ENCODE data around the gene GPRASP1.
"Not testable (repeated sequence)": the region's sequence is repeated elsewhere in the genome, so short reads cannot be mapped to it uniquely, and the experiment has no call there.

The GPRASP1 gene, protein sequence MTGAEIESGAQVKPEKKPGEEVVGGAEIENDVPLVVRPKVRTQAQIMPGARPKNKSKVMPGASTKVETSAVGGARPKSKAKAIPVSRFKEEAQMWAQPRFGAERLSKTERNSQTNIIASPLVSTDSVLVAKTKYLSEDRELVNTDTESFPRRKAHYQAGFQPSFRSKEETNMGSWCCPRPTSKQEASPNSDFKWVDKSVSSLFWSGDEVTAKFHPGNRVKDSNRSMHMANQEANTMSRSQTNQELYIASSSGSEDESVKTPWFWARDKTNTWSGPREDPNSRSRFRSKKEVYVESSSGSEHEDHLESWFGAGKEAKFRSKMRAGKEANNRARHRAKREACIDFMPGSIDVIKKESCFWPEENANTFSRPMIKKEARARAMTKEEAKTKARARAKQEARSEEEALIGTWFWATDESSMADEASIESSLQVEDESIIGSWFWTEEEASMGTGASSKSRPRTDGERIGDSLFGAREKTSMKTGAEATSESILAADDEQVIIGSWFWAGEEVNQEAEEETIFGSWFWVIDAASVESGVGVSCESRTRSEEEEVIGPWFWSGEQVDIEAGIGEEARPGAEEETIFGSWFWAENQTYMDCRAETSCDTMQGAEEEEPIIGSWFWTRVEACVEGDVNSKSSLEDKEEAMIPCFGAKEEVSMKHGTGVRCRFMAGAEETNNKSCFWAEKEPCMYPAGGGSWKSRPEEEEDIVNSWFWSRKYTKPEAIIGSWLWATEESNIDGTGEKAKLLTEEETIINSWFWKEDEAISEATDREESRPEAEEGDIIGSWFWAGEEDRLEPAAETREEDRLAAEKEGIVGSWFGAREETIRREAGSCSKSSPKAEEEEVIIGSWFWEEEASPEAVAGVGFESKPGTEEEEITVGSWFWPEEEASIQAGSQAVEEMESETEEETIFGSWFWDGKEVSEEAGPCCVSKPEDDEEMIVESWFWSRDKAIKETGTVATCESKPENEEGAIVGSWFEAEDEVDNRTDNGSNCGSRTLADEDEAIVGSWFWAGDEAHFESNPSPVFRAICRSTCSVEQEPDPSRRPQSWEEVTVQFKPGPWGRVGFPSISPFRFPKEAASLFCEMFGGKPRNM (N-terminal part only)

DNA sequence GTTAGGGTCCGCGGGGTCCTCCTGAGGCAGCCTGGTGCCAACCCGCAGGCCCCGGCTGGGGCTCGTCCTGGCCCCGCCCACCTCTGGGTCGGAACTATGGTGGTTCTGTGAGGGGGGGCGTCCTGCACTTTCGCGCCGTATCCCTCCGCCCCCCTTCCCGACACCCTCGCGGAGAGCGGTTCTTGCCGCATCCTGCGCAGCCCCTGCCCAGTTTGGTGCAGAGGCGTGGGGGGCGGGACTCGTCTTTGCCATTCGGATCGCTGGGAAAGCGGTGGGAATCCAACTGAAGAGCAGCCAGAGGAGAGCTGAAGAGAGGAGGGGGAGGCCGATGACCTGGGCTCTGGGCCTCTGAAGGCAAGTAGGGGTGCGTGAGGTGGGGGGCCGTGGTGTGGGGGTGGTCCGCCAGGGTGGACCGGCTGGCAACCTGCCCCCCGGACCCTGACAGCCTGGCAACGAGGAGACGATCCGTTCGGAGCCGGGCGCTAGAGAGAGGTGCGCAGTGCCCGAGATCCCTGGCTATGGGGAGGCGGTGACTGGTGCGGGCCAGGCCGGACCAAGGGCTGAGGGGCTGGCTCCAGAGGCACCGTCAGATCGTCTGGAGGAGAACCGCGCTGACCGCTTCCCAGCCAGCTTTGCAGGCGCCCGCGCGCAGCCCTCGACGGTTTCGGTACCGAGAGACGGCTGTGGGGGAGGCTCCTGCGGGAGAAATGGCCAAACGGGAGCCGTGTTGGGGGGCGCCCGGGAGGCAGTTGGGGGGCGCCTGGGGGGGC, at the start of gene GPRASP1:
Gene GPRASP1, plus strand, starts transcription at position 242 of the 770 bp plus-strand sequence. CDS start 2,431 bp downstream, outside the sequence.
- DNase-seq (ENCODE audit: low read depth in 2 of 3, low spot score in 2 of 3) = no peak

DNA sequence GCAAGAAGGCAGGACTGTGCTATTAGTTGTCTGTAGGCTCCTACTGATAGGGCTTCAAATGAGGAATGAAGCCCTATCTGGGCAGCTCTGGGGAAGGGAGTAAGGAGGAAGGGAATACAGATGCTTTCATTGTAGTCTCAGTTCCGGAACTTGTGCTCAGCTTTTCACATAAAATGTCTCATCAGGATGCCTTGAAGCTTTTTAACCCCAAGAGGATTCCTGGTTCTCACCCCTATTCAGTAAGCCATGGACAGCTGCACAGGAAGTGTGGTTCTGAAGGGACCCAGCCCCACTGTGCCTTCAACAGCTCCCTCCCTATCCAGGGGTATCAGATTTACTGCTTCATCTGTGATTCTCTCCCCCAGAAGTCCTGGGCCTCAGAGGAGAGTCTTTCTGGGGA, 47.0 kb upstream of the GPRASP1 start:
- no peak for DNase-seq (ENCODE audit: low read depth in 2 of 3, low spot score in 2 of 3)

DNA sequence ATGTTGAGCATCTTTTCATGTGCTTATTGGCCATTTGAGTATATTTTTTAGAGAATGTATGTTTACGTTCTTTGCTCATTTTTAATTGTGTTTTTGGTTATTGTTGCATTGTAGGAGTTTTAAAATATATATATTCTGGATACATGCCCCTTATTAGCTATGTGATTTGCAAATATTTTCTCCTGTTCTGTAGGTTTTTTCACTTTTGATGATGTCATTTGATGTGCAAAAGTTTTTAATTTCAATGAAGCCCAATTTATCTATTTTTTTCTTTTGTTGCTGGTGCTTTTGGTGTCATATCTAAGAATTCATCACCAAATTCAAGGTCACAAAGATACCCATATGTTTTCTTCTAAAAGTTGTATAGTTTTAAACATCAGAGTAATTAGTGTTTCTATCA, 45.2 kb upstream of the GPRASP1 start:
- no peak for DNase-seq (ENCODE audit: low read depth in 2 of 3, low spot score in 2 of 3)

DNA sequence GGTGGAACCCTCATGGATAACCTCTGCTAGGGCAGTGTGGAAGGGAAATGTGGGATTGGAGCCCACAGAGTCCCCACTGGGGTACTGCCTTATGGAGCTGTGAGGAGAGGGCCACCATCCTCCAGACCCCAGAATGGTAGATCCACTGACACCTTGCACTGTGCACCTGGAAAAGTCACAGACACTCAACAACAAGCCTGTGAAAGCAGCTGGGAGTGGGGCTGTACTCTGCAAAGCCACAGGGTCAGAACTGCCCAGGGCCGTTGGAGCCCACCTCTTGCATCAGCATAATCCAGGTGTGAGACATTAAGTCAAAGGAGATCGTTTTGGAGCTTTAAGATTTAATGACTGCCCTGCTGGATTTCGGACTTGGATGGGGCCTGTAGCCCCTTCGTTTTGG, 40.4 kb upstream of the GPRASP1 start:
- no peak for DNase-seq (ENCODE audit: low read depth in 2 of 3, low spot score in 2 of 3)

DNA sequence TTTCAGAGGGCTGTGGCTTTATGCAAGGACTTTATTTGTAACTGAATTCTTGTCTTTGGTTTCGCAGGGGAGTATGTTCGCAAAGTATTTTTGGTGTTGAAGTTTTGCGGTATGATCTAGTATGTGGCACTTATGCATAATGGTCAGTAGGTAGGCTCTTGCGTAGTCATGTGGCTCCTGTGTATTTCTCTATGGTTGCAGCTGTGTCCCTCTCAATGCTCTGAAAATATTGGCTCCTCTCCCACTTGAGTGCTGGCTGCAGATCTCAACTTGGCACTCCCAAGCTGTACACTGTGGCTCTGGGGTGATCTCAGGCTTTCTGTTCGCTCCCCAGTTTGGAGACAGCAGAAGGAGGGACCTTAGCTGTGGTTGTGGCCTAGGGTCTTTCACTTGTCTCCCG, 27.2 kb upstream of the GPRASP1 start:
- DNase-seq (ENCODE audit: low read depth in 2 of 3, low spot score in 2 of 3) = no peak

DNA sequence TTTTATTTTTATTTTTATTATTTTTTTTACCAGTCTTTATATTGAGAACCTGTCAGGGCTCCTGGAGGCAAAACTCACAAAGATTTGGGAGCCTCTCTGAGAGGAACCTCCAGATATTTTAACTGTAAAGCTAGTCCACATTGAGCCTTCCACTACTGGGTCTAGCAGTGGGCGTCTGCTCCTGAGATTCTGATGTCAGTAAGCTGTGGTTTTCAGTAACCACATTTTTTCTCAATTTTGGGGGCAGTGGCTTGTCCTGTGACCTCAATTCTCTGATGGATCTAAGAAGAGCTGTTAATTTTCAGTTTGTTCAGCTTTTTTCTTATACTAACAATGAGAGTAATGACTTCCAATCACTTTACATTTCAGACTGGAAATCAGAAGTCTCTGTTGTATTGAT, 23.6 kb upstream of the GPRASP1 start:
- DNase-seq (ENCODE audit: low read depth in 2 of 3, low spot score in 2 of 3) = no peak

DNA sequence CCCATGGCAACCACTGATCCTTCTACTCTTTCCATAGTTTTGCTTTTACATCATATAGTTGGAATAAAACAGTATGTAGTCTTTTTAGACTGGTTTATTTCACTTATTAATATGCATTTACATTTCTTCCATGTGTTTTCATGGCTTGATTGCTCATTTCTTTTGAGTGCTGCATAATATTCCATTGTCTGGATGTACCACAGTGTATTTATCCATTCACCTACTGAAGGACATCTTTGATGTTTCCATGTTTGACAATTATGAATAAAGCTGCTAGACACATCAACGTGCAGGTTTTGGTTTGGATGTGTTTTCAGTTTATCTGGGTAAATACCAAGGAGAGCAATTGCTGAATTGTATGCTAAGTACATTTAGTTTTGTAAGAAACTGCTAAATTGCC, 13.7 kb upstream of the GPRASP1 start:
- DNase-seq (ENCODE audit: low read depth in 2 of 3, low spot score in 2 of 3) = no peak

DNA sequence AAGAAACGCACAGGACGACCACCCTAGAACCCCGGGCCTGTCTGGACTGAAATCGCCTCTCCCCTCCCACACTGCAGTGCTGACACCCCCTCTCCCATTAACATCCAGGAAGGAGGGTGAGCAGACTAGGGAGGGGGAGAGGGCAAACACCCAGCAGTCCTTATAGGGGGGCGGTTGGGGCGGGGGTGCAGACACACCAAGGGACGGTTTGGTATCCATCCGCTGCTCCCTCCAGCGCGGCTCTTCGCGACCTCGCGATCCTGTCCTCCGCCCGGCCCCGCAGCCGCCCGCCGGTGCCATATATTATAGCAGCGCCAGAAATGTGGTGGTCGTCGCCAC, 411 bp upstream of the GPRASP1 start:
- no peak for DNase-seq (ENCODE audit: low read depth in 2 of 3, low spot score in 2 of 3)

DNA sequence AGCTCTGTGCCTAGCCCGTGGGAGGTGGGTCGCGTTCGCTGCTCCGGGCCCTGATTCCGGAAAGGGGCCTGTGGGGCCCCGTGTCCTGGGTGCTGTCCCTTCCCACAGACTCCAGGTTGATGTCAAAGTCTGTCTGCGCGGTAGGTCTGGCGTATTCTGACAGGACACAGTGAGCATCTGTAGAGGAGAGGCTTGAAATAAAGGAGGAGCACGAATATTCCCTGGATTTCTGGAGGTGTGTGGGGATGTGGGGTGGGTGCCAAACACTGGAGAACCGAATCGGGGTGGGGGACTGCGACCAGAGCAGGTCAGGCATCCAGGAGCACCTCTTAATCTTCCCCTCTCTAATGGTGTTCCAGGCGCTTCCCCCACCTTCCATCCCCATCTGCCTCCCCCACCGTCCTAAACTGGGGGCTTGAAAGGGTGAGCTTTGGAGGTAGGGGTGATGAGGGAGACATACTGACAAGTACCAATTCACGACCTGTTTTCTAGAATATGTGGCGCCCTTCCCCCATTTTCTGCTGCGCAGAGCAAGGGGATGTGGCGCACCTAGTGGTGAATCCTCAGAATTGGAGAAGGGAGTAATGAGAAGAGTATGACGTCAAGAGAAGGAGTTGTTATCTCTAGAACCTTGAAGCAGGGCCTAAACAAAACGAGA, 877 bp downstream of the GPRASP1 start:
- DNase-seq (ENCODE audit: low read depth in 2 of 3, low spot score in 2 of 3) = no peak

DNA sequence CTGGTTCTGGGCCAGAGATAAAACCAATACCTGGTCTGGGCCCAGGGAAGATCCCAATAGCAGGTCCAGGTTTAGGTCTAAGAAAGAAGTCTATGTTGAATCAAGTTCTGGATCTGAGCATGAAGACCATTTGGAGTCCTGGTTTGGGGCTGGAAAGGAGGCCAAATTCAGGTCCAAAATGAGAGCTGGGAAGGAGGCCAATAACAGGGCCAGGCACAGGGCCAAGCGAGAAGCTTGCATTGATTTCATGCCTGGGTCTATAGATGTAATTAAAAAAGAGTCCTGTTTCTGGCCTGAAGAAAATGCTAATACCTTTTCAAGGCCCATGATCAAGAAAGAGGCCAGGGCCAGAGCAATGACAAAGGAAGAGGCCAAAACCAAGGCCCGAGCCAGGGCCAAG, 3.4 kb downstream of the GPRASP1 start:
- DNase-seq (ENCODE audit: low read depth in 2 of 3, low spot score in 2 of 3) = no peak

DNA sequence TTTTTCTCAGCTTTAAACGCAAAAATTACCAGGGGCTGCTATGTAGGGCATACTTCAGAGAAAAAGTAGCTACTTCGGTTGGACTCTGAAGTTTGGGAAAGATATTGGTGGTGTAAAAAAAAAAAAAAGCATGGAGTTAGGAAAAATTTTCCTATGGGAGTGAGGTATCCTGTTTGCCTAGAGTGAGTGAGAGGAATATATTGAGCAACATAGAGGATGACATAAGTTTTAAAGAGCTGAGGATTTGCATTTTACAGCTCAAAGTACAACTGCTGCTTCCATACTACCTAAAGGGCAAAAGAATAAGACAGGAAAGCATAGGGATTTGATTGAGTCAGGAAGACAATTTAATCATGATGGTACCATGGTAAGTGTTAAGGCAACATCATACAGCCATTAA, 7.3 kb downstream of the GPRASP1 start:
- no peak for DNase-seq (ENCODE audit: low read depth in 2 of 3, low spot score in 2 of 3)

DNA sequence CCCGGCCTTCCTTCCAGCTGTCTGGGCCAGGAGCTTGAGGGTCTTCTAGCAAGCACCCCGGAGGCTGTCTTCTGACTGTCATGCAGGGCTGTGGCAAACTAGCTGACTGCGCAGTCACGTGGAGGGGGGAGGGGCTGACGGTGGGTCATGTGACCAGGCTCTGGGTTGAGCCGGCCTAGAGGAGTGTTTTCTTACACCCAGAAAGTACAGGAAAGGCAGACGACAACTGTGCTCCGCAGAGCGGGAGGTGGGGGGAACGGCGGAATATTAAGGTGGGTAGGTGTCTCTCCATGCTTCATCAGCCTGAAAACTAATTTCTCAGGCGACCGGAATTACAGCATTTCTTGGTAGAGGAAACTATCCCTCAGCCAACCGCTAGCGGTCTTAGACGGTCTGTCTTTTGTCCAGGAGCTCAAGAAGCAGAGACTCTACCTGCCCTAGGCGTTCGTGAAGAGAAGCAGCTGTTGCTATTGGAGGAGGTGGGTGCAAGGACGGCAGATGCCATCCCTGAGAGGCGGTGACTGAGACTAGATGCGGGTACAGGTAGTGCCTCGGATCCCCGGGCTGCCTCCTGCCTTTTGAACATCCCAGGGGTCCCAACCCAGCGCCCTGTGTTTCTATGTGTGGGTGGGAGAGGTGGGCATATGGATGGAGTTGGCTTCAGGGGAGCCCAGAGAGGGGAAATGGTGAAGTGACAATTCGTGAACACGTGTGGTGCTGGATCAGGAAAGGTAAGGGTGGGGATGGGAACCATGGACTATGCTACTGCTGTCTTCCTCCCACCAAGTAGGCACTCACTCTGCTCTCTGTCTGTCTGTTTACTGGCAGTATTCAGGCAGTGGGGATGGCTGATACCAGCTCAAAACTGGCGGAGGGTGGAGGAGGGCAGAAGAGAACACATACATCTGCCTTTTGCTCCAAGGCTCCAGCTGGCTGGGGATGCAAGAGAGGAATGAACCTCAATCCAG, 8.8 kb downstream of the GPRASP1 start:
- peak; percentile 53 to 61 (median 53) for DNase-seq (ENCODE audit: low read depth in 2 of 3, low spot score in 2 of 3)

DNA sequence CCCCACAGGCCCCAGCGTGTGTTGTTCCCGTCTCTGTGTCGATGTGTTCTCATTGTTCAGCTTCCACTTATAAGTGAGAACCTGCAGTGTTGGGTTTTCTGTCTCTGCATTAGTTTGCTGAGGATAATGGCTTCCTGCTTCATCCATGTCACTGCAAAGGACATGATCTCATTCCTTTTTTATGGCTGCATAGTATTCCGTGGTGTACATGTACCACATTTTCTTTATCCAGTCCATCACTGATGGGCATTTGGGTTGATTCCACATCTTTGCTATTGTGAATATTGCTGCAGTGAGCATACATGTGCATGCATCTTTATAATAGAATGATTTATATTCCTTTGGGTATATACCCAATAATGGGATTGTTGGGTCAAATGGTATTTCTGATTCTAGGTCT, 12.5 kb downstream of the GPRASP1 start:
- not testable (repeated sequence) for DNase-seq (ENCODE audit: low read depth in 2 of 3, low spot score in 2 of 3)

DNA sequence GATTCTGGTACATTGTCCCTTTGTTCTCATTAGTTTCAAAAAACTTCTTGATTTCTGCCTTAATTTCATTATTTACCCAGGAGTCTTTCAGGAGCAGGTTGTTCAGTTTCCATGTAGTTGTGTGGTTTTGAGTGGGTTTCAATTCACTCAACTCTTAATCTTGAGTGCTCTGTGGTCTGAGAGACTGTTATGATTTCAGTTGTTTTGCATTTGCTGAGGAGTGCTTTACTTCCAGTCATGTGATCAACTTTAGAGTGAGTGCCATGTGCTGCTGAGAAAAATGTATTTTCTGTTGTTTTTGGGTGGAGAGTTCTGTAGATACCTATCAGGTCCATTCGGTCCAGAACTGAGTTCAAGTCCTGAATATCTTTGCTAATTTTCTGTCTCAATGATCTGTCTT, 15.8 kb downstream of the GPRASP1 start:
- DNase-seq (ENCODE audit: low read depth in 2 of 3, low spot score in 2 of 3) = not testable (repeated sequence)

DNA sequence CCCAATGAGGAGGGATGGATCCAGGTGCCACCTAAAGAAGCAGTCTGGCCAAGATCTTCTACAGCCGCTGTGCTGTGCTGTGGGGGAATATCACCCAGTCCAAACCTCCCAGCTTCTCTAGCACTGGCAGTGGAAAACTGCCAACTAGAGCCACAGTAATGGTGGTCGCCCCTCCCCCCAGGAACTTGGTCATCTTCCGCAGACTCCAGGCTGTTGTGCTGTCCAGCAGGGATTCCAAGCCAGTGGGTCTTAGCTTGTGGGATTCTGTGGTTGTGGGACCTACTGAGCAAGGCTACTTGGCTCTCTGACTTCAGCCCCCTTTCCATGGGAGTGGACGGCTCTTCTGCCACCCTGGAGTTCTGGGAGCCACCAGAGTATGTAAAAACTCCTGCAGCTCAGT, 18.2 kb downstream of the GPRASP1 start:
- no peak for DNase-seq (ENCODE audit: low read depth in 2 of 3, low spot score in 2 of 3)

DNA sequence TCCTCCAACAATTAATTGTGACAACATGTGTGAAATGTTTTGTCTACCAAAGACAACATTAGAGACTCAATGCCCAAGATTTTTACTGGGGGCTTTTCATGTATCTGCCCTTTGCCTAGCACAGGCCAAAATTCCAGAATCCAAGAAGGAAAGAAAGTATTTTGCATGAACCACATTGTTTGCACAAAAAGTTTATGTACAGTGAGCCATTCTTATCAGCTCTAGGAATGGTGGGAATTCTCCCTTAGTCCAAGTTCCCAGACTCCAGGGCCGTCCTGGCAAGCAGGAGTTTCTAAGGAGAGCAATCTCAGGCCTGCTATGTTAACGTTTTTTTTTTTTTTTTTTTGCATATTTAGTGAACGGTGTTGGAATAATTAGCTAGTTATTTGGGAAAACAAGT, 21.6 kb downstream of the GPRASP1 start:
- no peak for DNase-seq (ENCODE audit: low read depth in 2 of 3, low spot score in 2 of 3)

DNA sequence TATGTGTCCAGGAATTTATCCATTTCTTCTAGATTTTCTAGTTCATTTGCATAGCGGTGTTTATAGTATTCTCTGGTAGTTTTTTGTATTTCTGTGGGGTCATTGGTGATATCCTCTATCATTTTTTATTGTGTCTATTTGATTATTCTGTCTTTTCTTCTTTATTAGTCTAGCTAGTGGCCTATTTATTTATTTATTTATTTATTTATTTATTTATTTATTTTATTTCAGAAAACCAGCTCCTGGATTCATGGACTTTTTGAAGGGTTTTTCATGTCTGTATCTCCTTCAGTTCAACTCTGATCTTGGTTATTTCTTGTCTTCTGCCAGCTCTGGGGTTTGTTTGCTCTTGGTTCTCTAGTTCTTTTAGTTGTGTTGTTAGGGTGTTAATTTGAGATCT, 26.2 kb downstream of the GPRASP1 start:
- not testable (repeated sequence) for DNase-seq (ENCODE audit: low read depth in 2 of 3, low spot score in 2 of 3)

DNA sequence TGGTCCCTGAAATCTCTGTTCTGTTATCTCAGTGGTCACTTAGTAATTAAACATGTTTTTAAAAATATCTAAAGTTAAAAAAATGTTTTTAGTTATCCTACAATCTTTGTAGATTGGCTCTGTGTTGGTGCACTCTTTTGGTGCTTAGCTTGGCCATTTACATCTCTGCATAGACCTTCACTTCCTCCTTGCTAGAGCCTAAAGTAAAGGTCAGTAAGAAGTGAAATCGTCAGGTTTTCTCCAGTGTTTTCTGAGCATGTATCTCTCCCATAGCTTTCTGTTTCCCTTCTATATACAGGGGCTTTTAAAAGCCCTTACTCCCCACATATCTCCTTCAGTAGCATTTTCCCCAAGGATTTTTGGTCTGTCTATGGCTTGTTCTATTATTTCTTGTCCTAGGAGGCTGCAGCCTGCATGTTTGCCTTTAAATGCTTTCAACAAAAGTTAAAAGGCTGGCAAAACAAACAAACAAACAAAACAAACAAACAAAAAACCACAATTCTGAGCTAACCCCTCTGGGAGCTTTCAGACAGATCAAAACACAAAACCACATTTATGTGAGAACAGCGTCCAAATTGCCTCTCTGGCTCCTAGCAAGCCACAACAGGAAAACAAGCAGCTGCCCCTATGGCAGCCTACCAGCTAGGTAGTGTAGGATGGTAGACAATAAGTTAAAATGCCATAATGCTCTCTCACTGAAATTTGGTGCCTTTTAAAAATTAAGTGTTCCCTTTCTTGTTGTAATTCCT, 33.7 kb downstream of the GPRASP1 start:
- DNase-seq (ENCODE audit: low read depth in 2 of 3, low spot score in 2 of 3) = no peak

DNA sequence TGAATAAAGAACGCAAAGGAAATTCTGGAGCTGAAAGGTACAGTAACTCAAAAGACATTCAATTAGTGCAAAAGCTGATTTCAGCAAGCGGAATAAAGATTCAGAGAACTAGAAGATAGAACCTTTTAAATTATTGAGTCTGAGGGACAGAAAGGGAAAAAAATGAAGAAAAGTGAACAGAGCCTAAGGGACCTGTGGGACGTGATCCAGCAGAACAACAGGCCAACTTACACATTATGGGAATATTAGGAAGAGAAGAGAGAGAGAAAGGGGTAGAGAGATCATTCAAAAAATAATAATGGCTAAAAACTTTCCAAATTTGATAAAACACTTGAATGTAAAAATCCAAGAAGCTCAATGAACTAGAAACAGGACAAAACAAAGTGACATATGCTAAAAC, 43.5 kb downstream of the GPRASP1 start:
- no peak for DNase-seq (ENCODE audit: low read depth in 2 of 3, low spot score in 2 of 3)
